ENCODE results near the gene SCT. TPM values are rescaled to one million over a fixed set of nuclear protein-coding genes. Genes with fewer than 3 reads are reported as not detected.
A peak's percentile ranks its signal among the peaks of the same experiment; 100 is the strongest.

The SCT gene
- total RNA-seq, 2 experiments from 2014 or later: not detected

- Histone ChIP-seq H3K27me3 (ENCODE audit: control insufficient read depth in 1 of 2, insufficient read depth in 2 of 2, low read length in 2 of 2) (no peaks in the 10 kb centered on the region), H3K4me3 (ENCODE audit: low read length) (no peak overlapping the region), H3K4me1 (ENCODE audit: insufficient read depth, low read length) (peaks cover 20% of the 10 kb centered on the region), H3K9me3 (ENCODE audit: control insufficient read depth in 1 of 2, insufficient read depth in 1 of 2, low read length in 2 of 2) (no peaks in the 10 kb centered on the region), H3K27ac (ENCODE audit: low read depth in 1 of 2, low read length in 2 of 2) (peak overlapping the region; percentile 51 to 77), H3K36me3 (ENCODE audit: insufficient read depth, low read length) (peaks cover 59% of the 10 kb centered on the region)
- peaks cover 72% of the 10 kb centered on the region for H3K36me3 Mint-ChIP-seq (ENCODE audit: low read depth)
- intact Hi-C loops (cut with DNase I, micrococcal nuclease): no loop called here
- ChIA-PET CTCF (interaction anchor here (1.1 kb wide), 1 partner anchor 33 kb away, joined by 6 read pairs; no protein-coding TSS in a partner anchor), POLR2A (interaction anchor here (1.3 to 3.0 kb wide), 3 partner anchors 9 to 26 kb away, joined by 4 to 17 read pairs (median 9); partner anchors contain the start of gene PHRF1)
- TF ChIP-seq CTCF (IDR thresholded peaks at IDR 0.05): no peak
- ATAC-seq (ENCODE audit: poor library complexity) (no peak), DNase-seq (no peak)
- H3K9me3 Mint-ChIP-seq: no peaks in the 10 kb centered on the region
- H3K4me3 Mint-ChIP-seq: peak overlapping the region; percentile 56
- H3K27ac Mint-ChIP-seq: peak overlapping the region; percentile 96
- H3K27me3 Mint-ChIP-seq: no peaks in the 10 kb centered on the region
- H3K4me1 Mint-ChIP-seq (ENCODE audit: low read depth): peaks cover 22% of the 10 kb centered on the region
These were observed 39.4 kb downstream of the SCT start for GRCh38 chr11:587546-587945.

GRCh38 chr11:586376-587316 is 40.3 kb downstream of the SCT start:
- Mint-ChIP-seq H3K9me3 (no peaks in the 10 kb centered on the region), H3K27me3 (no peaks in the 10 kb centered on the region), H3K27ac (peak overlapping the region; percentile 96), H3K4me1 (ENCODE audit: low read depth) (peaks cover 22% of the 10 kb centered on the region), H3K36me3 (ENCODE audit: low read depth) (peaks cover 74% of the 10 kb centered on the region), H3K4me3 (no peak overlapping the region)
- Histone ChIP-seq H3K4me3 (ENCODE audit: low read length) (no peak overlapping the region), H3K4me1 (ENCODE audit: insufficient read depth, low read length) (peaks cover 23% of the 10 kb centered on the region), H3K36me3 (ENCODE audit: insufficient read depth, low read length) (peaks cover 61% of the 10 kb centered on the region), H3K9me3 (ENCODE audit: control insufficient read depth in 1 of 2, insufficient read depth in 1 of 2, low read length in 2 of 2) (no peaks in the 10 kb centered on the region), H3K27me3 (ENCODE audit: control insufficient read depth in 1 of 2, insufficient read depth in 2 of 2, low read length in 2 of 2) (no peaks in the 10 kb centered on the region), H3K27ac (ENCODE audit: low read depth in 1 of 2, low read length in 2 of 2) (peak overlapping the region in 1 of 2 donors; percentile 77)
- TF ChIP-seq CTCF (IDR thresholded peaks at IDR 0.05): no peak
- no peak for ATAC-seq (ENCODE audit: poor library complexity)
- CTCF ChIA-PET: no interaction called here
- POLR2A ChIA-PET: interaction anchor here (1.3 to 3.0 kb wide), 3 partner anchors 8 to 27 kb away, joined by 4 to 17 read pairs (median 9); partner anchors contain the start of gene PHRF1
- peak in 1 of 14 experiments; percentile 17 for DNase-seq
- intact Hi-C loops (cut with DNase I, micrococcal nuclease): no loop called here

GRCh38 chr11:584287-584686 is 42.7 kb downstream of the SCT start:
- H3K9me3 ChIP-seq (ENCODE audit: control insufficient read depth in 1 of 2, insufficient read depth in 1 of 2, low read length in 2 of 2): no peaks in the 10 kb centered on the region
- no peak overlapping the region for H3K27ac ChIP-seq (ENCODE audit: low read depth in 1 of 2, low read length in 2 of 2)
- intact Hi-C loops (cut with DNase I, micrococcal nuclease): no loop called here
- Mint-ChIP-seq H3K4me3 (no peak overlapping the region), H3K9me3 (no peaks in the 10 kb centered on the region), H3K27me3 (no peaks in the 10 kb centered on the region), H3K27ac (peak overlapping the region; percentile 39), H3K36me3 (ENCODE audit: low read depth) (peaks cover 61% of the 10 kb centered on the region), H3K4me1 (ENCODE audit: low read depth) (peaks cover 35% of the 10 kb centered on the region)
- H3K36me3 ChIP-seq (ENCODE audit: insufficient read depth, low read length): peaks cover 46% of the 10 kb centered on the region
- ATAC-seq (ENCODE audit: poor library complexity) (no peak), DNase-seq (no peak)
- H3K4me1 ChIP-seq (ENCODE audit: insufficient read depth, low read length): peaks cover 42% of the 10 kb centered on the region
- TF ChIP-seq CTCF (IDR thresholded peaks at IDR 0.05): no peak
- ChIA-PET CTCF (no interaction called here), POLR2A (interaction anchor here (1.7 kb wide), 1 partner anchor 9 kb away, joined by 8 read pairs; the partner anchor contains the start of gene PHRF1)
- H3K27me3 ChIP-seq (ENCODE audit: control insufficient read depth in 1 of 2, insufficient read depth in 2 of 2, low read length in 2 of 2): no peaks in the 10 kb centered on the region
- no peak overlapping the region for H3K4me3 ChIP-seq (ENCODE audit: low read length)

All from CD4-positive, alpha-beta T cell (primary cell).